ENCODE data around the gene TMTC1. TPM values are rescaled to one million over a fixed set of nuclear protein-coding genes. Genes with fewer than 3 reads are reported as not detected.

TMTC1 gene
- total RNA-seq, 1 experiment from 2014 or later: 0.17 TPM

GRCh38 chr12:29649722-29650121 is 134.0 kb downstream of the TMTC1 start:
- Mint-ChIP-seq H3K9me3 (ENCODE audit: low read depth, unreplicated experiment) (no peaks in the 10 kb centered on the region), H3K4me3 (ENCODE audit: low read depth, unreplicated experiment) (no peak overlapping the region), H3K27ac (ENCODE audit: unreplicated experiment) (no peak overlapping the region), H3K36me3 (ENCODE audit: insufficient read depth, unreplicated experiment) (no peaks in the 10 kb centered on the region), H3K27me3 (ENCODE audit: unreplicated experiment) (peaks cover 26% of the 10 kb centered on the region), H3K4me1 (ENCODE audit: low read depth, unreplicated experiment) (no peaks in the 10 kb centered on the region)
- intact Hi-C loops (cut with micrococcal nuclease; ENCODE audit: unreplicated experiment): loop anchor here (10.0 kb wide), 1 partner anchor 65 kb away; no protein-coding TSS in a partner anchor
- no peak for DNase-seq
- BruUV-seq (replicated peaks): no TSS peak
- TF ChIP-seq CTCF (IDR thresholded peaks at IDR 0.05; ENCODE audit: unreplicated experiment): no peak
- CTCF ChIA-PET: no interaction called here

DNA sequence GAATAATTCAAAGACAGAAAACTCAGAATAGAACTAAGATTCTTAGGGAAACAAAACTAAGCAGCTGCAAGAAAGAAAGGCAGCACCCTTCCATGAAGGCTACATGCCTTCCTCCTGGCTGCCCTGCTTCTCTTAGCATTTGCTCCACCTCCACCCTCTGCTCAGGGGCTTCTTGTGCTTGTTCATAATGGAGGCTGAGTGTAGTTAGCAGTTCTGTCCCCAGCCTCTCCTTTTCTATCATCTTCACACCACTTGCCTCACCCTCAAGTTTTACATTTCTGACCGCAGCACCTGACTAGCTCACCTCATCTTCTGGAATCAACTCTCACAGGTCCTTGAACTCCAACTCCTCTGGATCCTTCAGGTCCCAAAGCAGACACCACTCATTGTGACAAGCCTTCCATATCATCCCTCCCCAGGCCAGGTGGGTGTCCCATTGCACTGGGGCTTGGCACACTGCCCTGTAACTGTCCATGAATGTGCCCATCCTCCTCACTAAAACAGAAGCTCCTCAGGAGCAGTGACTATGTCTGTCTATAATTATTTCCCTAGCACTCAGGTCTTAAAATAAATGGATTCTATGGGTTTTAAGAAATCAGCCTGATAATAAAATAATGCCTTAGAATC is 139.1 kb downstream of the TMTC1 start:
- H3K9me3 Mint-ChIP-seq (ENCODE audit: low read depth, unreplicated experiment): peaks cover 4% of the 10 kb centered on the region
- no peak overlapping the region for H3K27ac Mint-ChIP-seq (ENCODE audit: unreplicated experiment)
- BruUV-seq (replicated peaks): no TSS peak
- no peak for DNase-seq
- CTCF ChIA-PET: interaction anchor here (1.0 kb wide), 1 partner anchor 17 kb away, joined by 3 read pairs; no protein-coding TSS in a partner anchor
- H3K4me3 Mint-ChIP-seq (ENCODE audit: low read depth, unreplicated experiment): no peak overlapping the region
- intact Hi-C loops (cut with micrococcal nuclease; ENCODE audit: unreplicated experiment): loop anchor here (10.0 kb wide), 1 partner anchor 60 kb away; no protein-coding TSS in a partner anchor
- H3K27me3 Mint-ChIP-seq (ENCODE audit: unreplicated experiment): no peaks in the 10 kb centered on the region
- H3K36me3 Mint-ChIP-seq (ENCODE audit: insufficient read depth, unreplicated experiment): no peaks in the 10 kb centered on the region
- TF ChIP-seq CTCF (IDR thresholded peaks at IDR 0.05; ENCODE audit: unreplicated experiment): no peak
- peaks cover 18% of the 10 kb centered on the region for H3K4me1 Mint-ChIP-seq (ENCODE audit: low read depth, unreplicated experiment)

- Mint-ChIP-seq H3K27me3 (ENCODE audit: unreplicated experiment) (no peaks in the 10 kb centered on the region), H3K4me3 (ENCODE audit: low read depth, unreplicated experiment) (peak overlapping the region; percentile 16), H3K27ac (ENCODE audit: unreplicated experiment) (peak overlapping the region; percentile 55), H3K4me1 (ENCODE audit: low read depth, unreplicated experiment) (peaks cover 18% of the 10 kb centered on the region), H3K9me3 (ENCODE audit: low read depth, unreplicated experiment) (peaks cover 5% of the 10 kb centered on the region), H3K36me3 (ENCODE audit: insufficient read depth, unreplicated experiment) (no peaks in the 10 kb centered on the region)
- TF ChIP-seq CTCF (IDR thresholded peaks at IDR 0.05; ENCODE audit: unreplicated experiment): no peak
- BruUV-seq (replicated peaks): no TSS peak
- DNase-seq: no peak
- CTCF ChIA-PET: no interaction called here
- intact Hi-C loops (cut with micrococcal nuclease; ENCODE audit: unreplicated experiment): loop anchor here (10.0 kb wide), 1 partner anchor 56 kb away; no protein-coding TSS in a partner anchor
These were observed 143.0 kb downstream of the TMTC1 start for GRCh38 chr12:29640589-29641345.

DNA sequence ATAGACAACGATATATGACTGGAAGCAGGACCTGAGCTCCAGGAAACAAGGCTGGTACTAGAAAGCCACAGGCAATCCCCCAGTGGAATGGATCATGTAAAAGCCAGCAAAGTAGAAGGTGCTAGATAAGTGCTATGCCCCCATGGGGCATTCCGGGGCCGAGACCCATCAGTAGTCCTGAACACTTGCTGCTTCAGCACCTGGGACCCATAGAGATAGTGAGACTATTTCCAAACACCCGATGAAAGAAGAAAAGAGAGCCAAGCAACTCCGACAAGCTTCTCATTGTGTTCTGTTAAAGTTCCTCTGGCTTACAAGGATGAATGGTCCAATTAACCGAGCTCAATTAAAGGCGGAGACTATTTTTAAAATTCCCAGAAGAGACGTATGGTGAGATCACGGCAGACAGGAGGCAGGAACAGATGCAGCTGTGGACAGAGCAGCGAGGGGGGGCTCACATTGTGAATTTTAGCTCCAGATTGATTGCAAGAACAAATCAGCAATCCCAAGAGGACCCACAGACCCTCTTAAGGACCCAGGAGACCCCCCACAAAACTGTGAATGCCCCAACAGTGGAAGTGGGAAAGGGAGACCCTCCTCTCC is 143.7 kb downstream of the TMTC1 start:
- peaks cover 18% of the 10 kb centered on the region for H3K4me1 Mint-ChIP-seq (ENCODE audit: low read depth, unreplicated experiment)
- peak overlapping the region; percentile 55 for H3K27ac Mint-ChIP-seq (ENCODE audit: unreplicated experiment)
- no TSS peak for BruUV-seq (replicated peaks)

More for the DNA sequence above, 143.7 kb downstream of the TMTC1 start:
- peaks cover 7% of the 10 kb centered on the region for H3K9me3 Mint-ChIP-seq (ENCODE audit: low read depth, unreplicated experiment)
- no peak overlapping the region for H3K4me3 Mint-ChIP-seq (ENCODE audit: low read depth, unreplicated experiment)
- CTCF ChIA-PET: no interaction called here
- intact Hi-C loops (cut with micrococcal nuclease; ENCODE audit: unreplicated experiment): loop anchor here (10.0 kb wide), 1 partner anchor 55 kb away; no protein-coding TSS in a partner anchor
- no peak for DNase-seq
- H3K27me3 Mint-ChIP-seq (ENCODE audit: unreplicated experiment): no peaks in the 10 kb centered on the region
- no peaks in the 10 kb centered on the region for H3K36me3 Mint-ChIP-seq (ENCODE audit: insufficient read depth, unreplicated experiment)
- TF ChIP-seq CTCF (IDR thresholded peaks at IDR 0.05; ENCODE audit: unreplicated experiment): no peak

Measured in Calu3 (cell line).